ENCODE measurements around the gene ADGRA3.

GRCh38 chr4:22343606-22344005 is 172.3 kb downstream of the ADGRA3 start:
- no peak for TF ChIP-seq POLR2A (IDR thresholded peaks at IDR 0.05)
- no peak for TF ChIP-seq CTCF (IDR thresholded peaks at IDR 0.05)

All from upper lobe of left lung (tissue), 4 donors.